Activated CD8-positive, alpha-beta memory T cell treated with anti-CD3 and anti-CD28 coated beads, Interleukin-2, amount 10 ng/mL, durations not matched to agents 7 days and 5 days (primary cell): ENCODE results near the gene PHF5A. TPM values are rescaled to one million over a fixed set of nuclear protein-coding genes. Genes with fewer than 3 reads are reported as not detected.
"Not testable (repeated sequence)": the region's sequence is repeated elsewhere in the genome, so short reads cannot be mapped to it uniquely, and the experiment has no call there.

Source experiments
- ATAC-seq: fragments of 150-1000 bp; cut with Tn5 transposase; one replicate; pipeline ENCODE4 v1.10.0; 2021; ENCODE audit warnings: moderate library complexity
- CTCF ChIA-PET: fragments of 350-600 bp; sonication (Branson Sonifier 250); formaldehyde crosslinking; loops from one replicate; lab custom pipeline; 2021; ENCODE audit warnings: antibody characterized with exemption; lab: Charles Lee
- DNase-seq: peaks from one replicate; pipeline ENCODE4 v3.0.0-alpha.2; 2020
- H3K27ac Mint-ChIP-seq: one replicate; pipeline ENCODE4 v1.8.0; 2021; ENCODE audit warnings: mild to moderate bottlenecking, mixed read lengths
- H3K27me3 Mint-ChIP-seq: one replicate; pipeline ENCODE4 v1.8.0; 2021; ENCODE audit warnings: mixed read lengths
- H3K36me3 Mint-ChIP-seq: one replicate; pipeline ENCODE4 v1.8.0; 2021; ENCODE audit warnings: mild to moderate bottlenecking, mixed read lengths
- H3K4me1 Mint-ChIP-seq: one replicate; pipeline ENCODE4 v1.8.0; 2021; ENCODE audit warnings: mixed read lengths
- H3K4me3 Mint-ChIP-seq: one replicate; pipeline ENCODE4 v1.8.0; 2021; ENCODE audit warnings: mild to moderate bottlenecking, moderate library complexity, mixed read lengths
- H3K9me3 Mint-ChIP-seq: one replicate; pipeline ENCODE4 v1.8.0; 2022; ENCODE audit warnings: low read depth, mixed read lengths
- total RNA-seq, 2 experiments: library from RNA; stranded (reverse); gene quantifications; one replicate each; pipeline ENCODE4 v1.2.3, GENCODE V29; 2021

PHF5A gene
- total RNA-seq, 2 experiments from 2014 or later, result 54.5 to 75.0 TPM

DNA sequence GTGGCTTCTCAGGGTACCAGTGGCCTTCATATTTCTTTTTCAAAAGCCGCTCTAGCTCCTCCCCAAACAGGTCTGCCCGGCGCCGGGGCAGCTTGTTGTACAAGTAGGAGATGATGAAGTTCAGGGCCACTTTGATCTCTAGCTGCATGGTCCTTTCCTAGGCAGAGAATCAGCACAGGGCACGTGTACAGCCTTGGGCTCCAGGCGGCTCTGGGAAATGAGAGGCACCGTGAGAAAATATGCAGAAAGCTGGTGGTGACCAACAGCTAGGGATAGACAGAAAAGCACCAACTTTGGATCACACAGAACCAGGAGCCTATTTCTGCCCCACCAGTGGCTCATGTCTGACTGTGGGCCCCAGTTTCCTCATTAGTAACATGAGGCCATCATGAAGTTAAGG is 31.3 kb downstream of the PHF5A start:
- no peak for DNase-seq
- CTCF ChIA-PET, result interaction anchor here (1.4 kb wide), 2 partner anchors 9 to 90 kb away, joined by 3 read pairs; partner anchors contain the start of gene TOB2
- H3K27ac Mint-ChIP-seq, result no peak overlapping the region
- no peaks in the 10 kb centered on the region for H3K9me3 Mint-ChIP-seq
- H3K4me1 Mint-ChIP-seq, result peaks cover 10% of the 10 kb centered on the region
- peaks cover 24% of the 10 kb centered on the region for H3K36me3 Mint-ChIP-seq
- no peak for ATAC-seq
- no peaks in the 10 kb centered on the region for H3K27me3 Mint-ChIP-seq
- no peak overlapping the region for H3K4me3 Mint-ChIP-seq

DNA sequence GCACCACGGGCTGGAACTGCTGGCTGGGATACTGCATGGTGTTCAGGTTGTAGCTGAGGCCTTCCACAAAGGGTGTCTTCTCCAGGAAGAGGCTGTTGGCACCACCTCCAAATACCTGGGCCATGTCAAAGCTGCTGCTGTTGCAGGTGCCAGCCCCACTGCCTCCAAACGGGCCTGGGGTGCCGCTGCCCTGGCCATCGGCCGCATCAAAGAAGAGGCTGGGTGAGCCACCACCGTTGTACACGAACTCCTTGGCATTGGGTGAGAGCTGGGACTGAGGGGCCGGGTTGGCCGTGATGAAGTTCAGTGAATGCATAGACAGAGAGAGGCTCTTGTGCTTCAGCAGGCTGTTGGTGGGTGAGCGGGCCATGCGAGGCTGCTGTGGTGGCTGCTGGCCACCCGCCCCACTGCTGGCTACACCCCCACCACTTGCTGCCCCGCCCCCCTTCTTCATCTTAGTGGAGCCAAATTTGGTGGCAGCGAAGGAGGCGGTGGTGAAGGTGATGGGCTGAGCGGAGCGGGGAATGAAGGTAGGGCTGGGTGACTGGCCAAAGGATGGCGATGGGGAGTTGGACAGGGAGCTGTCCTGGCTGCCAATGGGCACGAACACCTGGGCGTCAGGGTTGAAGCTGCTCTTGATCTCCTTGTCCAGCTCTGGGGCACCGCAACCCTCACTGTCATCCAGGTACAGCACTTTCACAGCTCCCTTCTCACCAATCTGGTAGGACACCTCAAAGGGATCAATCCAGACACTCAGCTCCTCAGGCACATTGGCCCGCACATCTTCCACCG is 32.0 kb downstream of the PHF5A start:
- H3K9me3 Mint-ChIP-seq, result no peaks in the 10 kb centered on the region
- ATAC-seq (no peak), DNase-seq (no peak)
- H3K4me1 Mint-ChIP-seq, result peaks cover 8% of the 10 kb centered on the region
- H3K36me3 Mint-ChIP-seq, result peaks cover 23% of the 10 kb centered on the region
- no peak overlapping the region for H3K4me3 Mint-ChIP-seq
- H3K27me3 Mint-ChIP-seq, result no peaks in the 10 kb centered on the region
- H3K27ac Mint-ChIP-seq, result peak overlapping the region; percentile 25
- CTCF ChIA-PET, result interaction anchor here (1.0 to 1.4 kb wide), 3 partner anchors 10 to 90 kb away, joined by 3 read pairs; partner anchors contain the start of gene TOB2

- Mint-ChIP-seq H3K27ac (peak overlapping the region; percentile 11), H3K27me3 (no peaks in the 10 kb centered on the region), H3K9me3 (no peaks in the 10 kb centered on the region), H3K4me3 (no peak overlapping the region), H3K36me3 (peaks cover 27% of the 10 kb centered on the region), H3K4me1 (peaks cover 6% of the 10 kb centered on the region)
- CTCF ChIA-PET, result interaction anchor here (1.0 kb wide), 1 partner anchor 26 kb away, joined by 3 read pairs; no protein-coding TSS in a partner anchor
- ATAC-seq, result no peak
- DNase-seq, result no peak
These were observed 32.9 kb downstream of the PHF5A start for GRCh38 chr22:41435560-41435959.

DNA sequence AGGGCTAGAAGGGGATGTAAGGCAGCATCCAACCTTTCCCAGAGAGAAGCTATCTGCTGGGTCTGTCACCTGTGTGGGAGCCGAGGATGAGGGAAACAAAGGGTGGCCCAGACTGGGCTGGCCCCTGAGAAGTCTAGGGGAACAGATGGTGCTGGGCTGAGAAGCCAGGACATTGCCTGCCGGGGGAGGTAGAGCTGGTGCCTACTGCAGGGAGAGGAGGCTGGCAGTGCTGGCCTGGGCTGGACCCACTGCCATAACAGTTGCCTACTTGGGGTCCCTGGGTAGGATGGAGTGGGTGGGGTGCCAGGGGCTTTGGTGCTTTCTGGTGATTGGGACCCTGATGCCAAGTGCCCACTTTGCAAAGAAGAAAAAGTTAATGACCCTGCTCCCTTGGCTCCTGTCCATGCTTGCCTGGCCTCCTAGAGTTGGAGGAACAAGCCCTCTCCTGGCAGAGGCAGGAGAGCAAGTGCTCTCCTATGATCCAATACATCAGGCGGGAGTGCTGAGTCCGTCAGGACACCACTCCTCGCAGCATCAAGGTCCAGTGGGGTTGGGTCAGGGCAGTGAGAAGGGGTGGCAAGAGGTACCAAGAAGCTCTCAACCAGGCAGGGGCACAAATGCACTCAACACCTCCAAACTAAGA is 34.0 kb downstream of the PHF5A start:
- H3K4me1 Mint-ChIP-seq, ATAC-seq, H3K9me3 Mint-ChIP-seq, CTCF ChIA-PET, H3K27me3 Mint-ChIP-seq, H3K27ac Mint-ChIP-seq, H3K4me3 Mint-ChIP-seq, DNase-seq: not testable (repeated sequence)
- H3K36me3 Mint-ChIP-seq, result peaks cover 27% of the 10 kb centered on the region

DNA sequence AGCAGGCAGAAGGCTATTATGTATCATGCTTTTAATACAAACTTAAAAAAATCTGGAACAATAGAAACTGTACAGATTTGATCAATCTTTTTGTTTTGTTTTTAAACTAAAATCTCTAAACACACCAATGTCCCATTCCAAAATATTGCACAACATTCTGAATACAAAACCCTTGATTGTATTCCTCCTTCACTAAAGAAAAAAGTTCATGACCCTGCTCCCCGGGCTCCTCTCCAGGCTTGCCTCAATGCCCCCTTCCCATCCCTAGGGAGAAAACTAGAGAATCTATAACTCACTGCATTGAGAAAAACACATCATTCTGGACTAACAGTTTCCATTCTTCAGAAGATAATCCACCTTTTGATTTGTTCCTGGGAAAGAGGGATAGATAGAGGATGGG is 35.0 kb downstream of the PHF5A start:
- DNase-seq, CTCF ChIA-PET, ATAC-seq, H3K27ac Mint-ChIP-seq, H3K27me3 Mint-ChIP-seq, H3K9me3 Mint-ChIP-seq, H3K4me3 Mint-ChIP-seq, H3K4me1 Mint-ChIP-seq: not testable (repeated sequence)
- peaks cover 26% of the 10 kb centered on the region for H3K36me3 Mint-ChIP-seq

DNA sequence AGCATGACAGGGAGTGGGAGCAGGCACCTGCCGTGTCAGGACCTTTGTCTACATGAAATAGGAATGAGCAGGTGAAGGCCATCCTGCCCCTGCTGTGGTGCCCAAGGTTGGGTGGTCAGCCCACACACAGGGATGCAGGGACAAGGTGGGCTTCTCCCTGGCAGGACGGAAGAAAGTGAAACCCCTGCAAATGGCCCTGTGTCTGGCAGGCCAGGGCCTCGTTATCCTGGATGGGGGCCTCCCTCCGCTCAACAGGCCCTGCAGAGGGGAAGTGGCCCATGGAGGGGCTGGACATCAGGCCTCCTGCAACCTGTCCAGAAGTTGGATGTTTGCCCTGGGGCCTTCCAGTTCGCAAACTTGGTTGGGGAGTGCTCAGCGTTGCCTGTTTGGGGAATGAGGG is 36.8 kb downstream of the PHF5A start:
- Mint-ChIP-seq H3K27ac (no peak overlapping the region), H3K27me3 (no peaks in the 10 kb centered on the region), H3K36me3 (peaks cover 22% of the 10 kb centered on the region), H3K9me3 (no peaks in the 10 kb centered on the region), H3K4me3 (no peak overlapping the region), H3K4me1 (peaks cover 6% of the 10 kb centered on the region)
- DNase-seq (no peak), ATAC-seq (peak; percentile 21)
- CTCF ChIA-PET, result interaction anchor here (1.0 kb wide), 1 partner anchor 11 kb away, joined by 3 read pairs; no protein-coding TSS in a partner anchor

- peaks cover 16% of the 10 kb centered on the region for H3K36me3 Mint-ChIP-seq
- CTCF ChIA-PET, result no interaction called here
- no peaks in the 10 kb centered on the region for H3K27me3 Mint-ChIP-seq
- peaks cover 15% of the 10 kb centered on the region for H3K4me1 Mint-ChIP-seq
- no peak overlapping the region for H3K27ac Mint-ChIP-seq
- H3K4me3 Mint-ChIP-seq, result no peak overlapping the region
- ATAC-seq (no peak), DNase-seq (no peak)
- no peaks in the 10 kb centered on the region for H3K9me3 Mint-ChIP-seq
These were observed 38.5 kb downstream of the PHF5A start for GRCh38 chr22:41429951-41430332.

GRCh38 chr22:41429232-41429950 is 39.1 kb downstream of the PHF5A start:
- H3K27ac Mint-ChIP-seq, result no peak overlapping the region
- ATAC-seq, result no peak
- H3K36me3 Mint-ChIP-seq, result peaks cover 16% of the 10 kb centered on the region
- CTCF ChIA-PET, result no interaction called here
- no peak overlapping the region for H3K4me3 Mint-ChIP-seq
- no peak for DNase-seq
- no peaks in the 10 kb centered on the region for H3K27me3 Mint-ChIP-seq
- no peaks in the 10 kb centered on the region for H3K9me3 Mint-ChIP-seq
- H3K4me1 Mint-ChIP-seq, result peaks cover 17% of the 10 kb centered on the region

DNA sequence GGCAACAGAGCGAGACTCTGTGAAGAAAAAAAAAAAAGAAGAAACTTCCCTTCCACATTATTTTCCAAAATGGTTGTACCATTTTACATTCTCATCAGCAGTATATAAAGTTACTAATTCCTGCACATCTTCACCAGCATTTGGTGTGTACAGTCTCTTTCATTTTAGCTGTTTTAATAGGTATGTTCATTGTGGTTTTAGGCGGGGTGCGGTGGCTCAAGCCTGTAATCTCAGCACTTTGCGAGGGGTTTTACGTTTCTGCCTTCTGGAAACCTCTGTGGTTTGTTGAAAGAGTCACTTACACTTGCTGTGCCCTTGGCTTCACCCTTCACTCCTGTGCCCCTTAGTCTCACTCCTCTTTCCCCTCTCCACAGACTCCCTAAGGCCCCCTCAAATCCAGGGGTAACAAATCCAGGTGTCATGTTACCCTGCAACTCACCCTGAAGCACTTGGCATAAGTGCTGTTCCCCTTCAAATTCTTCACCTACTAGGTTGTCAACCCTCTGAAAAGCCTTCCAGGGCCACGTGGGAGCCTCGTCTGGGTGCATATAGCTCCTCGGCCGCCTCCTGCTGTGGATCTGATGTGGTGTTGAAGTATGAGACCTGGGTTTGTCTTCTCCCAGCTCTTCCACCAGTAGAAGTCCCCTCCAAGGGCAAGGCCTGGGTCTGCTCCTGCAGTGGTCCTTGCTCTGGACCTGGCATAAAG is 42.7 kb downstream of the PHF5A start:
- H3K9me3 Mint-ChIP-seq, result no peaks in the 10 kb centered on the region
- peaks cover 17% of the 10 kb centered on the region for H3K4me1 Mint-ChIP-seq
- DNase-seq (peak; percentile 79), ATAC-seq (peak; percentile 77)
- CTCF ChIA-PET, result interaction anchor here (0.6 to 1.8 kb wide), 3 partner anchors 22 to 225 kb away, joined by 3 to 8 read pairs (median 3); no protein-coding TSS in a partner anchor
- H3K4me3 Mint-ChIP-seq, result peak overlapping the region; percentile 4
- H3K36me3 Mint-ChIP-seq, result peaks cover 19% of the 10 kb centered on the region
- H3K27ac Mint-ChIP-seq, result peak overlapping the region; percentile 84
- no peaks in the 10 kb centered on the region for H3K27me3 Mint-ChIP-seq

- H3K27ac Mint-ChIP-seq, result no peak overlapping the region
These were observed 49.8 kb downstream of the PHF5A start for GRCh38 chr22:41418717-41419116.

DNA sequence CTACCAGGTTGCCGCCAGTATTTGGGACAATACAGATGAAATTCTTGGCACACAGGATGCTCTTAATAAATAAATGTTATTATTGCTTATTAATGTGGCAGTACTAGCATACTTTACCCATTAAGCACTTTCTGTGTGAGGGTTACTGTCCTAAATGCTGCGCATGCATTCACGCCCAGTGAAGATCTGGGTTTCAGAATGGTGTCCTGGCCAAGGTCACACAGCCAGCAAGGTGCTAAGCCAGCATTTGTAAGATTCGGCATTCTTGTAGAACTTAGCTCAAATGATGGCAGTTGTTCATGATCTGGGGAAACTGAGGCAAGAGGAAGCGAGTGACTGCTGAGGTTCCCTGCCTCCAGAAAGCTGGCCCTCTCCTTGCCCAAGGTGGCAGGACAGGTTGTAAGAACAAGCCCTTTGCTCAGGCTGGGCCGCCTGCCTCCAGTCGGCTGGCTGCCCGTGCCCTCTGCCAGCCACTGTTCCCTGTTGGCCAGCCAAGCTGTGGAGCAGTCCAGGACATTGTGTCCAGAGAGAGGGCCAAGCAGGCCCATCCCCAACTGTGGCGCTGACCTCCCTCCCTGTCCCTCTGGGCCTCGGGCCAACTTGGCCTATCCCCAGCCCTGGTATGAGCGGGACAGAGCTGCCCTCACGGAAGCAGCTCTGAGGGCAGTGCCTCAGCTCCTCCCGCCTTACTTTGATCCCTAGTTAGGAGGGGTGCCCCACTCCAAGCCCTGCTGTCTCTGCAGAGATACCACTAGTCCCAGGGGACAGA is 50.7 kb downstream of the PHF5A start:
- ATAC-seq, result no peak
- Mint-ChIP-seq H3K27me3 (no peaks in the 10 kb centered on the region), H3K36me3 (peaks cover 9% of the 10 kb centered on the region), H3K4me1 (peaks cover 16% of the 10 kb centered on the region), H3K9me3 (no peaks in the 10 kb centered on the region), H3K27ac (no peak overlapping the region), H3K4me3 (no peak overlapping the region)
- CTCF ChIA-PET, result interaction anchor here (1.1 to 1.8 kb wide), 2 partner anchors 14 to 61 kb away, joined by 4 read pairs; no protein-coding TSS in a partner anchor
- no peak for DNase-seq

More at GRCh38 chr22:41418717-41419116, 49.8 kb downstream of the PHF5A start:
- no peaks in the 10 kb centered on the region for H3K9me3 Mint-ChIP-seq
- H3K27me3 Mint-ChIP-seq, result no peaks in the 10 kb centered on the region
- ATAC-seq, result no peak
- H3K36me3 Mint-ChIP-seq, result peaks cover 11% of the 10 kb centered on the region
- CTCF ChIA-PET, result interaction anchor here (1.1 to 1.8 kb wide), 2 partner anchors 15 to 60 kb away, joined by 4 read pairs; no protein-coding TSS in a partner anchor
- H3K4me3 Mint-ChIP-seq, result no peak overlapping the region
- DNase-seq, result no peak
- H3K4me1 Mint-ChIP-seq, result peaks cover 16% of the 10 kb centered on the region

GRCh38 chr22:41415554-41415953 is 52.9 kb downstream of the PHF5A start:
- Mint-ChIP-seq H3K27me3 (no peaks in the 10 kb centered on the region), H3K4me3 (peak overlapping the region; percentile 93), H3K27ac (peak overlapping the region; percentile 98), H3K4me1 (peaks cover 26% of the 10 kb centered on the region), H3K9me3 (no peaks in the 10 kb centered on the region), H3K36me3 (peaks cover 5% of the 10 kb centered on the region)
- ATAC-seq (no peak), DNase-seq (no peak)
- CTCF ChIA-PET, result interaction anchor here (0.7 kb wide), 1 partner anchor 40 kb away, joined by 3 read pairs; no protein-coding TSS in a partner anchor
